A549 (cell line): ENCODE data around the gene MCAT.

ENCODE experiments used
- CBX8 ChIP-seq: fragments of 200-600 bp; sonication (generic); IDR thresholded peaks from 2 replicates; pipeline ENCODE4 v1.6.1; 2016
- CEBPB ChIP-seq, 2 experiments: fragments of >200 bp in 1 of 2; sonication (Bioruptor Twin) in 1 of 2; formaldehyde crosslinking in 1 of 2; IDR thresholded peaks; 2 replicates each; pipeline ENCODE4 v1.6.1; 2012 to 2016
- CHD4 ChIP-seq: fragments of 200-600 bp; sonication (generic); IDR thresholded peaks from 2 replicates; pipeline ENCODE4 v1.6.1; 2016; ENCODE audit warnings: antibody characterized with exemption, mild to moderate bottlenecking, borderline replicate concordance
- FOSL2 ChIP-seq, 2 experiments: fragments of 450-650 bp in 1 of 2; fragments of >200 bp in 1 of 2; sonication (Bioruptor Twin) in 1 of 2; formaldehyde crosslinking; IDR thresholded peaks; 2 replicates each; pipeline versions ENCODE4 v1.5.0 to v1.6.1; 2016 to 2020; ENCODE audit warnings: mild to moderate bottlenecking in 1 of 2, moderate library complexity in 1 of 2
- KDM5A ChIP-seq: fragments of 200-600 bp; sonication (generic); IDR thresholded peaks from 2 replicates; pipeline ENCODE4 v1.6.1; 2016; ENCODE audit warnings: antibody characterized with exemption, mild to moderate bottlenecking
- POLR2A ChIP-seq: IDR thresholded peaks from 2 replicates; pipeline ENCODE4 v1.6.1; 2012; ENCODE audit warnings: mild to moderate bottlenecking, low read length
- RAD21 ChIP-seq, 2 experiments: fragments of >200 bp in 1 of 2; sonication (Bioruptor Twin) in 1 of 2; formaldehyde crosslinking in 1 of 2; IDR thresholded peaks in 1 of 2; conservative IDR thresholded peaks in 1 of 2; 2 replicates in 1 of 2; 3 replicates in 1 of 2; pipeline ENCODE4 v1.6.1; 2012 to 2018; ENCODE audit warnings: inconsistent platforms in 1 of 2
- TF ChIP-seq, protein P1 (sequence below): fragments of 450-650 bp; IDR thresholded peaks from 2 replicates; pipeline ENCODE4 v1.6.1; 2014; ENCODE audit warnings: antibody characterized with exemption
- TF ChIP-seq, protein P2 (sequence below): fragments of >200 bp; sonication (Bioruptor Twin); formaldehyde crosslinking; IDR thresholded peaks from 3 replicates; pipeline ENCODE4 v1.5.1; 2016

- TF ChIP-seq CBX8 (no peak), CHD4 (no peak), CEBPB (IDR thresholded peaks at IDR 0.05) (no peak), KDM5A (no peak), RAD21 (conservative IDR thresholded peaks at IDR 0.05 in 1 of 2, IDR thresholded peaks at IDR 0.05 in 1 of 2) (no peak), FOSL2 (IDR thresholded peaks at IDR 0.05) (no peak), FOSL2 (CRISPR knock-in tag; IDR thresholded peaks at IDR 0.05) (no peak), POLR2A (no peak)
- TF ChIP-seq, protein P1, sequence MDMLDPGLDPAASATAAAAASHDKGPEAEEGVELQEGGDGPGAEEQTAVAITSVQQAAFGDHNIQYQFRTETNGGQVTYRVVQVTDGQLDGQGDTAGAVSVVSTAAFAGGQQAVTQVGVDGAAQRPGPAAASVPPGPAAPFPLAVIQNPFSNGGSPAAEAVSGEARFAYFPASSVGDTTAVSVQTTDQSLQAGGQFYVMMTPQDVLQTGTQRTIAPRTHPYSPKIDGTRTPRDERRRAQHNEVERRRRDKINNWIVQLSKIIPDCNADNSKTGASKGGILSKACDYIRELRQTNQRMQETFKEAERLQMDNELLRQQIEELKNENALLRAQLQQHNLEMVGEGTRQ: no peak
- TF ChIP-seq, protein P2, sequence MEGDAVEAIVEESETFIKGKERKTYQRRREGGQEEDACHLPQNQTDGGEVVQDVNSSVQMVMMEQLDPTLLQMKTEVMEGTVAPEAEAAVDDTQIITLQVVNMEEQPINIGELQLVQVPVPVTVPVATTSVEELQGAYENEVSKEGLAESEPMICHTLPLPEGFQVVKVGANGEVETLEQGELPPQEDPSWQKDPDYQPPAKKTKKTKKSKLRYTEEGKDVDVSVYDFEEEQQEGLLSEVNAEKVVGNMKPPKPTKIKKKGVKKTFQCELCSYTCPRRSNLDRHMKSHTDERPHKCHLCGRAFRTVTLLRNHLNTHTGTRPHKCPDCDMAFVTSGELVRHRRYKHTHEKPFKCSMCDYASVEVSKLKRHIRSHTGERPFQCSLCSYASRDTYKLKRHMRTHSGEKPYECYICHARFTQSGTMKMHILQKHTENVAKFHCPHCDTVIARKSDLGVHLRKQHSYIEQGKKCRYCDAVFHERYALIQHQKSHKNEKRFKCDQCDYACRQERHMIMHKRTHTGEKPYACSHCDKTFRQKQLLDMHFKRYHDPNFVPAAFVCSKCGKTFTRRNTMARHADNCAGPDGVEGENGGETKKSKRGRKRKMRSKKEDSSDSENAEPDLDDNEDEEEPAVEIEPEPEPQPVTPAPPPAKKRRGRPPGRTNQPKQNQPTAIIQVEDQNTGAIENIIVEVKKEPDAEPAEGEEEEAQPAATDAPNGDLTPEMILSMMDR: no peak
Measured at GRCh38 chr22:43113526-43114251, 29.5 kb downstream of the MCAT start.
